B cell (primary cell): Measurements from ENCODE around the gene PDPK1. TPM values are rescaled to one million over a fixed set of nuclear protein-coding genes. Genes with fewer than 3 reads are reported as not detected.
"Not testable (repeated sequence)": the region's sequence is repeated elsewhere in the genome, so short reads cannot be mapped to it uniquely, and the experiment has no call there.

Experiments used
- ATAC-seq: fragments of 200-7000 bp; cut with Tn5 transposase; one replicate; pipeline ENCODE4 v1.10.0; 2021; ENCODE audit warnings: low read depth, mild to moderate bottlenecking, moderate number of reproducible peaks, moderate library complexity
- CTCF ChIA-PET: fragments of 350-600 bp; sonication (Branson Sonifier 250); formaldehyde crosslinking; loops from one replicate; lab custom pipeline; 2021; ENCODE audit warnings: antibody characterized with exemption, inconsistent platforms; lab: Charles Lee
- POLR2A ChIA-PET: fragments of 350-600 bp; sonication (Branson Sonifier 250); formaldehyde crosslinking; loops from one replicate; lab custom pipeline; 2021; ENCODE audit warnings: antibody characterized with exemption; lab: Charles Lee
- DNase-seq: peaks from one replicate; pipeline ENCODE4 v3.0.0; 2013
- H2AFZ ChIP-seq: 2 replicates; pipeline ENCODE4 v1.6.1; 2012; ENCODE audit warnings: mild to moderate bottlenecking, low read depth, low read length; ENCODE audit not compliant: insufficient read depth, poor library complexity, severe bottlenecking
- H3K27ac ChIP-seq, 2 donors: 1 replicate in 1 of 2; 2 replicates in 1 of 2; pipeline ENCODE4 v1.5.1; 2012 to 2013; ENCODE audit warnings: low read length in 2 of 2, mild to moderate bottlenecking in 2 of 2, moderate library complexity in 1 of 2
- H3K27me3 ChIP-seq, 4 experiments: fragments of 200-600 bp in 1 of 4; sonication (generic) in 1 of 4; replicated peaks in 1 of 4; 1 replicate in 2 of 4; 2 replicates in 2 of 4; pipeline versions ENCODE4 v1.6.1 to v1.7.0; 2013 to 2016; ENCODE audit warnings: low read length in 3 of 4, mild to moderate bottlenecking in 2 of 4, mixed read lengths in 1 of 4, moderate library complexity in 1 of 4; ENCODE audit not compliant: insufficient read depth in 4 of 4, control insufficient read depth in 3 of 4; ENCODE audit errors: control extremely low read depth in 1 of 4
- H3K36me3 ChIP-seq, 2 experiments: replicated peaks in 1 of 2; 1 replicate in 1 of 2; 2 replicates in 1 of 2; pipeline versions ENCODE4 v1.6.1 to v1.7.1; 2013; ENCODE audit warnings: low read length in 1 of 2; ENCODE audit not compliant: insufficient read depth in 2 of 2, control insufficient read depth in 1 of 2; ENCODE audit errors: control extremely low read depth in 1 of 2, extremely low read depth in 1 of 2
- H3K4me1 ChIP-seq, 2 donors: fragments of 200-600 bp in 1 of 2; sonication (generic) in 1 of 2; 1 replicate in 1 of 2; 2 replicates in 1 of 2; pipeline versions ENCODE4 v1.5.1 to v1.6.1; 2013 to 2017; ENCODE audit warnings: low read length in 2 of 2; ENCODE audit not compliant: control insufficient read depth in 2 of 2, insufficient read depth in 2 of 2
- H3K4me2 ChIP-seq: replicated peaks from 2 replicates; pipeline ENCODE3; 2012; ENCODE audit warnings: mild to moderate bottlenecking, low read depth, low read length; ENCODE audit not compliant: poor library complexity, severe bottlenecking
- H3K4me3 ChIP-seq, 5 experiments: fragments of 200-600 bp in 1 of 5; sonication (generic) in 1 of 5; 1 replicate in 3 of 5; 2 replicates in 2 of 5; pipeline versions ENCODE4 v1.5.1 to v1.7.0; 2011 to 2016; ENCODE audit warnings: low read length in 4 of 5, mild to moderate bottlenecking in 4 of 5, low read depth in 2 of 5, control low read depth in 1 of 5, moderate library complexity in 1 of 5; ENCODE audit not compliant: insufficient read depth in 1 of 5; ENCODE audit errors: control extremely low read depth in 1 of 5, extremely low read depth in 1 of 5
- H3K79me2 ChIP-seq: fragments of 200-600 bp; sonication (generic); one replicate; pipeline ENCODE4 v1.6.0; 2016; ENCODE audit warnings: low read length; ENCODE audit not compliant: control insufficient read depth, insufficient read depth
- H3K9ac ChIP-seq: fragments of 200-600 bp; sonication (generic); 2 replicates; pipeline ENCODE4 v1.6.1; 2017; ENCODE audit warnings: mild to moderate bottlenecking, low read length, moderate library complexity
- H3K9me3 ChIP-seq, 3 donors: one replicate each; pipeline versions ENCODE4 v1.6.1 to v1.7.1; 2013; ENCODE audit warnings: low read length in 2 of 3; ENCODE audit not compliant: control insufficient read depth in 2 of 3, insufficient read depth in 1 of 3; ENCODE audit errors: control extremely low read depth in 1 of 3
- H4K20me1 ChIP-seq: 2 replicates; pipeline ENCODE4 v1.6.0; 2012; ENCODE audit warnings: mild to moderate bottlenecking, low read length; ENCODE audit not compliant: insufficient read depth, control insufficient read depth, poor library complexity, severe bottlenecking
- H3K27ac Mint-ChIP-seq: one replicate; pipeline ENCODE4 v1.8.0; 2021; ENCODE audit warnings: mixed read lengths
- H3K27me3 Mint-ChIP-seq: one replicate; pipeline ENCODE4 v1.8.0; 2021; ENCODE audit warnings: mixed read lengths
- H3K4me1 Mint-ChIP-seq: one replicate; pipeline ENCODE4 v1.8.0; 2021; ENCODE audit warnings: mixed read lengths
- H3K4me3 Mint-ChIP-seq: one replicate; pipeline ENCODE4 v1.8.0; 2021; ENCODE audit warnings: mixed read lengths
- H3K9me3 Mint-ChIP-seq: one replicate; pipeline ENCODE4 v1.8.0; 2022; ENCODE audit warnings: mixed read lengths; ENCODE audit not compliant: insufficient read depth
- EZH2 ChIP-seq: IDR thresholded peaks from 2 replicates; pipeline ENCODE4 v1.6.1; 2012; ENCODE audit warnings: borderline replicate concordance, low read depth, mild to moderate bottlenecking, moderate library complexity, low read length; ENCODE audit not compliant: insufficient read depth, poor library complexity, severe bottlenecking
- WGBS: methylation state at CpG from one replicate; pipeline ENCODE4 v1.1.5; 2013; ENCODE audit warnings: missing lambda C conversion rate; ENCODE audit not compliant: insufficient coverage; 5-methylcytosine and 5-hydroxymethylcytosine counted together
- intact Hi-C: fragments of 100-400 bp; cut with micrococcal nuclease; formaldehyde crosslinking; loops from one replicate; pipeline ENCODE4 v1.10.0; 2022
- polyA plus RNA-seq: library from polyadenylated mRNA; depleted of rRNA; stranded (reverse); fragments of >200 nt; gene quantifications from 2 replicates; pipeline ENCODE4 v1.2.3, GENCODE V29; 2012
- total RNA-seq, 2 donors: library from RNA; stranded (reverse); fragments of 120-200 nt in 1 of 2; gene quantifications; 1 replicate in 1 of 2; 2 replicates in 1 of 2; pipeline versions ENCODE4 v1.2.3 to v1.2.4, GENCODE V29; 2013 to 2022
- TF ChIP-seq, protein P1 (sequence below): fragments of 200-600 bp; IDR thresholded peaks from one replicate; pipeline ENCODE4 v1.8.0; 2022; ENCODE audit warnings: antibody characterized with exemption, mild to moderate bottlenecking

PDPK1 gene
- total and polyA plus RNA-seq, 2 donors (not counting 1 experiment from before 2014, with no cell fraction given) = 32.5 to 84.1 TPM

DNA sequence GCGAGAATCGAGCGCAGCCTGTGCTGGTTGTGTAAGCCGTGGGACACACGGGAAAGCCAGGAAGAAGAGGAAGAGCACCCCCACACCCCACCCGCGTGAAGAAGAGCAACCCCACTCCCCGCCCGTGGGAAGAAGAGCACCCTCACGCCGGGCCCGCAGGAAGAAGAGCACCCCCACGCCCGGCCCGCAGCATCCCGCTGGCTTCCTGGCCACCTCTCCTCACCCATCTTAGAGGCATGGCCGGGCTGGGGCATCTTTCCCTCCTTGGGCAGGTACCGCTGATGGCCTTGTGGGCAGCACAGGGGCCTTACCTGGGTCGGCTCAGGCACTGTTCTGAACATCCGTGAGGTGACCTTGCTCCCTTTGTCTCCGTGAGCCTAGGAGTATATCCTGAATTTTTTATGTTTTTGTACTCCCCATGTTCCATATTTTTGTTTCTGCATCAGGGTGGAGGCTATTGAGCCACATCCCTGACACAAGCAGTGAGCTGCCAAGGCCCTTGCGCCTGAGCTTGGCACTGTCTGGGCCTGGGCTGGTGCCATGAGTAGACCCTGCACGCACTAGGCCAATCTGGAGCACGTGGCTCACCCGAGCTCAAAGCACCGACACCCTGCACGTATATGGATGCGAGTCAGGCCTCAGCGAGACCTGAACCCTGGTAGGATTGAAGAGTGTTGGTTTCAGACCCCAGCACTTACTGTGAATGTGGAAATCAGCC, 73.1 kb downstream of the PDPK1 start:
- no peak for ATAC-seq
- ChIA-PET CTCF (no interaction called here), POLR2A (no interaction called here)
- H2AFZ ChIP-seq = no peak overlapping the region
- TF ChIP-seq, protein P1, sequence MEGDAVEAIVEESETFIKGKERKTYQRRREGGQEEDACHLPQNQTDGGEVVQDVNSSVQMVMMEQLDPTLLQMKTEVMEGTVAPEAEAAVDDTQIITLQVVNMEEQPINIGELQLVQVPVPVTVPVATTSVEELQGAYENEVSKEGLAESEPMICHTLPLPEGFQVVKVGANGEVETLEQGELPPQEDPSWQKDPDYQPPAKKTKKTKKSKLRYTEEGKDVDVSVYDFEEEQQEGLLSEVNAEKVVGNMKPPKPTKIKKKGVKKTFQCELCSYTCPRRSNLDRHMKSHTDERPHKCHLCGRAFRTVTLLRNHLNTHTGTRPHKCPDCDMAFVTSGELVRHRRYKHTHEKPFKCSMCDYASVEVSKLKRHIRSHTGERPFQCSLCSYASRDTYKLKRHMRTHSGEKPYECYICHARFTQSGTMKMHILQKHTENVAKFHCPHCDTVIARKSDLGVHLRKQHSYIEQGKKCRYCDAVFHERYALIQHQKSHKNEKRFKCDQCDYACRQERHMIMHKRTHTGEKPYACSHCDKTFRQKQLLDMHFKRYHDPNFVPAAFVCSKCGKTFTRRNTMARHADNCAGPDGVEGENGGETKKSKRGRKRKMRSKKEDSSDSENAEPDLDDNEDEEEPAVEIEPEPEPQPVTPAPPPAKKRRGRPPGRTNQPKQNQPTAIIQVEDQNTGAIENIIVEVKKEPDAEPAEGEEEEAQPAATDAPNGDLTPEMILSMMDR = no peak
- no peak for TF ChIP-seq EZH2
- Mint-ChIP-seq H3K4me1 (peaks cover 9% of the 10 kb centered on the region), H3K27ac (no peak overlapping the region), H3K27me3 (no peaks in the 10 kb centered on the region), H3K4me3 (no peak overlapping the region), H3K9me3 (no peaks in the 10 kb centered on the region)
- intact Hi-C loops = no loop called here
- H3K4me3 ChIP-seq = no peak overlapping the region
- H4K20me1 ChIP-seq = peaks cover 20% of the 10 kb centered on the region
- H3K9ac ChIP-seq = no peak overlapping the region
- no peaks in the 10 kb centered on the region for H3K27me3 ChIP-seq
- DNase-seq = no peak
- no peak overlapping the region for H3K27ac ChIP-seq
- no peak overlapping the region for H3K4me2 ChIP-seq
- peaks cover 0 to 22% of the 10 kb centered on the region in 2 experiments for H3K36me3 ChIP-seq
- peaks cover 31% of the 10 kb centered on the region for H3K79me2 ChIP-seq
- WGBS = 96% methylated on average over 28 of the region's 29 CpGs
- no peaks in the 10 kb centered on the region for H3K9me3 ChIP-seq
- peaks cover 9 to 10% of the 10 kb centered on the region in 2 donors for H3K4me1 ChIP-seq

DNA sequence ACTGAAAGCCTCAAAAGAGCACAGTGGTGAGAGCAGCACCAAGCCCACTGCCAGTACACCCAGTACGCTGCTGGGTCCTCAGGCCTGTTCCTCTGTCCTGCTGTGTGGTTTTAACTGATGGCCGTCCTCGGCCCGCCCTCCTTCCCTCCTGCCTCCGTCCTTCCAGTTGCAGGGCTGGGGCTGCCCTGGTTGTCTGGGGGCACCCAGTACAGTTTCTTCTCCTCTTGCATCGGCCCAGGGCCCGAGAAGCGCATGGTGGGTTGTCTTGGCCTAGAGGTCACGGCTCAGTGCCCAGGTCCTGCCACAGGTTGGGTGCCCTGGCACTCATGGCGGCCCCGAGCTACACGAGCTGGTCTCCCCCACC, 73.7 kb downstream of the PDPK1 start:
- Histone ChIP-seq H3K36me3 (peaks cover 0 to 22% of the 10 kb centered on the region in 2 experiments), H3K27me3 (no peaks in the 10 kb centered on the region), H3K4me2 (no peak overlapping the region), H3K9me3 (no peaks in the 10 kb centered on the region), H3K4me3 (no peak overlapping the region), H4K20me1 (peaks cover 20% of the 10 kb centered on the region), H3K4me1 (peaks cover 9 to 10% of the 10 kb centered on the region in 2 donors), H3K79me2 (peaks cover 31% of the 10 kb centered on the region), H3K9ac (no peak overlapping the region), H3K27ac (no peak overlapping the region), H2AFZ (no peak overlapping the region)
- Mint-ChIP-seq H3K9me3 (no peaks in the 10 kb centered on the region), H3K4me1 (peaks cover 9% of the 10 kb centered on the region), H3K27ac (no peak overlapping the region), H3K4me3 (no peak overlapping the region), H3K27me3 (no peaks in the 10 kb centered on the region)
- ChIA-PET CTCF (no interaction called here), POLR2A (no interaction called here)
- intact Hi-C loops = no loop called here
- DNase-seq = no peak
- ATAC-seq = no peak
- no peak for TF ChIP-seq EZH2
- TF ChIP-seq, protein P1 = no peak
- WGBS = 98% methylated on average over 4 of the region's 12 CpGs

DNA sequence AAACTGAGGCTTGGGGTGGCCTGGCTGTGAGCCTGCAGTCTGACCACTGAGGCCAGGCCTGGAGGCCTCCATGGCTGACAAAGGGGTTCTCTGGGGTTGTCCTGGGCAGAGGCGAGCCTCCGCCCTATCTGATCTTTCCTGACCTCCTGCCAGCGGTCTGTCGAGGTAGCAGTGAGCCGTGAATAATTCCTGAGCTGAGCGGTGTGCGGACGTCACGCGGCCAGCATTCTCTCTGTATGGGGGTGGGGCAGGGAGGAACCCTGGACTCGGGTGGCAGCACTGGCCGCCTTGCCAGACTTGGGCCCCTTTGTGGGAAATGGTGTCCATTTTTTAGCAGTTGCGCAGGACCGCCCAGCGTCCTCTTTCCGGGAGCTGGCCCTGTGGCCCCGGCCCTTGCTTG, 74.1 kb downstream of the PDPK1 start:
- H3K4me1 Mint-ChIP-seq, H3K27me3 ChIP-seq, H3K9me3 Mint-ChIP-seq, H3K27ac ChIP-seq, H3K4me3 ChIP-seq, ATAC-seq, CTCF ChIA-PET, H3K27ac Mint-ChIP-seq, H3K4me2 ChIP-seq, H3K4me3 Mint-ChIP-seq, intact Hi-C loops, H3K4me1 ChIP-seq, POLR2A ChIA-PET, H3K9ac ChIP-seq, H3K27me3 Mint-ChIP-seq, H2AFZ ChIP-seq, H3K9me3 ChIP-seq, DNase-seq: not testable (repeated sequence)
- WGBS = no CpG with 5 or more reads among the region's 17 CpGs
- peaks cover 31% of the 10 kb centered on the region for H3K79me2 ChIP-seq
- H4K20me1 ChIP-seq = peaks cover 20% of the 10 kb centered on the region
- peaks cover 0 to 22% of the 10 kb centered on the region in 2 experiments for H3K36me3 ChIP-seq
